HG03045 (cell line): ENCODE data around the gene TXNL4B.

ENCODE experiments used
- ATAC-seq: cut with Tn5 transposase; IDR thresholded peaks from one replicate; pipeline ENCODE4 v1.9.1; 2021; ENCODE audit warnings: mild to moderate bottlenecking, moderate library complexity; ENCODE audit not compliant: unreplicated experiment

Gene TXNL4B

DNA sequence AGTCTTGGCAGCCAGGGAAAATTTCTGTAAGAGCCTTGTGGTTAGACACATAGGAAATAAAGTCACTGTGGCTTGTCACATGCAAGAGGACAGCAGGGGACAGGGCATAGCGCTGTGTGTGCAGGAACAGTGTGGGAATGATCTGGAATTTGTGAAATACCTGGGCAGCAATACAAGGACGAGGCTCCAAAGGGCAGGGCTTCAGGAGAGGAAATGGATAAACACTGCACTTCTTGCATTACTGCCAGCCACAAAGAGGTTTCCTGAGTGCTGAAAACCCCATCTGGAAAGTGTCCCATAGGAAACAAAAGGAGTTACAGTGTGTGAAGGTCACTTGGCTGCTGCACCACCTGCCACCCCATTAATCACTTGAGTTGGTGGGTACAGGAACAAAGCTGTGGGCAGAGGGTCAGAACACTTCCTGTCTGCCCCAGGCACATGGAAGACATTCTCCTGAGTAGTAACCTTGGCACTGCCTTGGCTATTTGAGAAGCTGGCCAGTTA lies 51.2 kb downstream of the TXNL4B start:
- no peak for ATAC-seq

DNA sequence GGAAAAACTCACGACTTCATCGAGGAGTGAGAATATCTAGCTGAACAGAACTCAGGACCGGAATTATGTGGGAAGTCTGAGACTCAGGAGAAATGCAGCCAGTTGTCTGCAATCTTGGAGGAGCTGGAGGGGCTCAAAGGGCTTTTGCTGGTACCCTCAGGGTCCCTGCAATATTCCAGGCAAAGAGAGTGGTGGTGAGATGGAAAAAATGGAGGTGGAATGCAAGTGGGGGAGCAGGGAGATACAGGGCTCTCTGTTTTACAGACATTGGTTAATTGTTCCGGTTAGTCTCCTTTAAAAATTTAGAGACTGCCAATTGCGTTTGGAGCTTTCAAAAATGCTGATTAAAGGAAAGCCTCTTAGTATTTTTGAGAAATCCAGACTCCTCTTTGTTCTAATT lies 57.3 kb downstream of the TXNL4B start:
- ATAC-seq, result no peak
